ENCODE results near the gene CCDC77.
"Not testable (repeated sequence)": the region's sequence is repeated elsewhere in the genome, so short reads cannot be mapped to it uniquely, and the experiment has no call there.

DNA sequence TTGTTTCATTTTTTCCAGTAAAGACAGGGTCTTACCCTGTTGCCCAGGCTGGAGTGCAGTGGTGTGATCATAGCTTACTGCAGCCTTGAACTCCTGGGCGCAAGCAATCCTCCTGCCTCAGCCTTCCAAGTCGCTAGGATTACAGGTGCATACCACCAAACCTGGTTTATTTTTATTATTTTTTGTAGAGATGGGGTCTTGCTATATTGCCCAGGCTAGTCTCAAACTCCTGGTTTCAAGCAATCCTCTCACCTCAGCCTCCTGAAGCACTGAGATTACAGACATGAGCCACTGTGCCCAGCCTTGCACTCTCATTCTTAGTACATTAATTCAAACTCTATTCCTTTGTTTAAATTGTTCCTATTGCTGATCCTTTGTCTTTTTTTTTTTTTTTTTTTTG is 34.3 kb downstream of the CCDC77 start:
- TF ChIP-seq, protein P1, sequence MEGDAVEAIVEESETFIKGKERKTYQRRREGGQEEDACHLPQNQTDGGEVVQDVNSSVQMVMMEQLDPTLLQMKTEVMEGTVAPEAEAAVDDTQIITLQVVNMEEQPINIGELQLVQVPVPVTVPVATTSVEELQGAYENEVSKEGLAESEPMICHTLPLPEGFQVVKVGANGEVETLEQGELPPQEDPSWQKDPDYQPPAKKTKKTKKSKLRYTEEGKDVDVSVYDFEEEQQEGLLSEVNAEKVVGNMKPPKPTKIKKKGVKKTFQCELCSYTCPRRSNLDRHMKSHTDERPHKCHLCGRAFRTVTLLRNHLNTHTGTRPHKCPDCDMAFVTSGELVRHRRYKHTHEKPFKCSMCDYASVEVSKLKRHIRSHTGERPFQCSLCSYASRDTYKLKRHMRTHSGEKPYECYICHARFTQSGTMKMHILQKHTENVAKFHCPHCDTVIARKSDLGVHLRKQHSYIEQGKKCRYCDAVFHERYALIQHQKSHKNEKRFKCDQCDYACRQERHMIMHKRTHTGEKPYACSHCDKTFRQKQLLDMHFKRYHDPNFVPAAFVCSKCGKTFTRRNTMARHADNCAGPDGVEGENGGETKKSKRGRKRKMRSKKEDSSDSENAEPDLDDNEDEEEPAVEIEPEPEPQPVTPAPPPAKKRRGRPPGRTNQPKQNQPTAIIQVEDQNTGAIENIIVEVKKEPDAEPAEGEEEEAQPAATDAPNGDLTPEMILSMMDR (conservative IDR thresholded peaks at IDR 0.05): not testable (repeated sequence)
- TF ChIP-seq EZH2 (IDR thresholded peaks at IDR 0.05; ENCODE audit: low read depth): not testable (repeated sequence)
